ENCODE measurements around the gene CBFA2T2.

DNA sequence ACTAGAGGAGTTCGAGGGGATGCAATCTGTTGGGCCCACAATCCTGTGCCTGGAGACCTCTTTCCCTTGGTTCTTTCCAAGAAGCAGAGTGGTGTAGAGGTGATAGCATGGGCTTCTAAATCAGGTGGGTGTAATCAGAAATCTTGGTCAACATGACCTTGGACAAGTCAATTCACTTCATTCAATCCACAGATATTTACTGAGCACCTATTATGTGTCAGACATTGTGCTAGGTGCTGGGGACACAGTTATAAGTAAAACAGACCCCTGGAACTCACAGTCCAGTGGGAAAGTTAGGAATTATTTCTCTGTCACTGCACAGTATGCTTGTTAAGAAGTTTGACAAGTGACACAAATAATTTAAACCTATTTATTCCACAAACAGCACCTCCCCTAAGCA is 199.6 kb downstream of the CBFA2T2 start:
- TF ChIP-seq CTCF (IDR thresholded peaks at IDR 0.05; ENCODE audit: extremely low read depth in 1 of 2, insufficient read depth in 1 of 2, low read depth in 1 of 2, low read length in 2 of 2) = no peak
- TF ChIP-seq POLR2A (IDR thresholded peaks at IDR 0.05; ENCODE audit: low read depth, low read length) = no peak
- TF ChIP-seq POLR2AphosphoS5 (IDR thresholded peaks at IDR 0.05; ENCODE audit: insufficient read depth, low read depth, low read length) = no peak
- TF ChIP-seq EZH2 (IDR thresholded peaks at IDR 0.05; ENCODE audit: borderline replicate concordance, low read depth, low read length, severe bottlenecking) = no peak
- no peak for TF ChIP-seq JUN (IDR thresholded peaks at IDR 0.05; ENCODE audit: borderline replicate concordance, insufficient read depth, insufficient read length, low read depth)
